DMS53 treated with DMSO at 0.1 percent for 48 hours (cell line): Measurements from ENCODE around the gene ZMIZ1.

Source experiments
- DNase-seq: peaks from one replicate; lab custom pipeline; 2025; ENCODE audit not compliant: unreplicated experiment; lab: John Stamatoyannopoulos, UW

Gene ZMIZ1

DNA sequence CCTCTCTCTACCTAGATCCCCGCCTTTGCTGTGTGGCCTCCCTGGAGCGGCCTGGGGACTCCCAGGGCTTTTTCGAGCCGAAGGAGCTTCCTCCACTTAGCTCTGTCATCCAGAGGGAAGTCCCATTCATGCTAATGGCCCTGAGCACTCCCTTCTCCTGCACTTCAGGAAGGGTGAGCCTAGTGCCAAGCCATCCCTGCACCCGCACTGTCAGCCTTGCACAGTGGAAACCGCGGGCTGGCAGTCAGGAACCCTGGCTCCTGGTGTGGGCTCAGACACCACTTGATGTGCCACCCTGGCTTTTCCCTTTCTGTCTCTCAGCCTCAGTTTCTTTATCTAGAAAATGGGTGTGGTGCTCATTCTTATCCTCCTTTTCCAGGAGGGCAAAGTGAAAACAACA lies 131.6 kb downstream of the ZMIZ1 start:
- no peak for DNase-seq

GRCh38 chr10:79201706-79202105 lies 132.9 kb downstream of the ZMIZ1 start:
- no peak for DNase-seq

- DNase-seq, result peak; percentile 1
These were observed 133.6 kb downstream of the ZMIZ1 start for GRCh38 chr10:79202188-79203013.

DNA sequence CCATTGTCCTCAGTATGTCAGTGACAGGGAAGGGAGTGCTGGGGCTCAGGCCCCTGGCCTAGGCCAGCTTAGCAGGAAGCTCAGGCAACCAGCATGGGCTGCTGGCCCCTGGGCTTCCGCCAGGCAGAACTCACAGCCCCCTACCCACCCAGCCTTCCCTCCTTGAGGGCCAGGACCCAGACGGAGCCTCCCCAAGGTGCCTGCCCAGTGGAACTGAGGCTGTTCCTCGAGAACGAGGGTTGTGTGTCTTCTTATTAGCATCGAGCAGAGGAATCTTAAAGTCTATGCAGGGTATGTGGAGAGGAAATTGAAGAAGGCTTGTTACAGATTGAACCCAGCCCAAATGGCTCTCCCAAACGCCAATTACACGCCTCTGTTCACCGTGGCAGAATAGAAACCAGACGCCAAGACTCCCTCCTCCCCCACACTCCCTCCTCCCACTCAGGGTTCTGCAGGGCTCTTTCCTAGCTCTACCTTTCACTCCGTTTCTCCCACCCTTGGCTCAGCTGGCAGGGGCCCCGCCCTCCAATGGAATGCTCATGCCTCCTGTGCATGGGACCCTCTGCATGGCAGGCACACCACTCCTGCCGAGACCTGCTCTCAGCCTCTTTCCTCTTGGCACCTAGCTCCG lies 134.4 kb downstream of the ZMIZ1 start:
- no peak for DNase-seq

DNA sequence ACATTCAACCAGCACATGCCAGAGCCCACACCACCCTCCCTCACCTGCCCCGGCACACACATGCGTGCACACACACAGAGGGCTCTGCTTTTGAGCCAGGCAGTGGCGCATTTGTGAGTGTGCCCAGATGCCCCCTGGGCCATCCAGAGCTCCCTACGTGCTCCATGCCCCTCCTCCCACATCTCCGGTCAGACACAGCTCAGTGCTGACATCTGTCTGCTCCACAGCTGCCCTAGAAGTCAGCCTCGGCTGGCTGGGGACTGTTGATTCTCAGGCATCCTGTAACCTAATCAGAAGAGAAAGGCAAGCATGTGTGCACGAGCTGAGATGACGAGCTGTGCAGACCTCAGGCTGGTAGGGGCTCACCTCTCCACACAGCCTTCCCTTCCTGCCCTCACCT lies 135.1 kb downstream of the ZMIZ1 start:
- no peak for DNase-seq

DNA sequence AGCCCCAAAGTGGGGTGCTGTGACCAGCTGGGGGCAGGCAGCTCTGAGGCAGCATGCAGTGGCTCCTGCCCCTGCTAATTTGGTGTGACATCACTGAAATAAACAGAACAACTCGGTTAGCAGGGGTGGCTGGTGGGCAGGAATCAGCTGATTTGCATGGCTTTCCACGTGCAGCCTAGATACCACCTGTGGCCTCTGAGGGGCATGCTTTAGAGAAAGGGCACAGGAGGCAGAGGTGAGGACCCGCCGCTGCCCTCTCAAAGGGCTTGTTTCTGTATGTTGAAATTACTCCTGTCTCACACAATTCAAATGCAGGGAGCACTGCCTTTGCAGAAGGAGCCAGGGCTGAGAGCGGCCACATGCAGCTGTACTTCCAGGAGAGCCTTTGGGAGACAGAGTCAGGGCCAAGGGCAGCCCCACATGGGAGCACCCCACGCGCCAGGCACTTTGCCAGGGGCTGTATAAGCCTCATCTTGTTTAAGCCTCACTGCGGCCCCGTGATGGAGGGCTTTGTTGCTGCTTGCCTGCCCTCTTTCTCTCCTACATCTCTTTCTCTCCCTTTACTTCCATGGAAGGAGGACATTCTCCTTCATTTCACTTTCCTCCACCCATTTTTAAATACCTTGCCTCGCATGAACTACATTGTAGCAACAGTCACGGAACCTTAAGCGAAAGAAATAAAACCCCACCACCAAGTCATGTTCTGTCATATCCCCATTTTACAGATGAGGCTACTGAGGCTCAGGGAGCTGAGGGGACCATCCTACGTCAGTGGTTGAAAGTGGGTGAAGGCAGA lies 137.7 kb downstream of the ZMIZ1 start:
- DNase-seq, result no peak

DNA sequence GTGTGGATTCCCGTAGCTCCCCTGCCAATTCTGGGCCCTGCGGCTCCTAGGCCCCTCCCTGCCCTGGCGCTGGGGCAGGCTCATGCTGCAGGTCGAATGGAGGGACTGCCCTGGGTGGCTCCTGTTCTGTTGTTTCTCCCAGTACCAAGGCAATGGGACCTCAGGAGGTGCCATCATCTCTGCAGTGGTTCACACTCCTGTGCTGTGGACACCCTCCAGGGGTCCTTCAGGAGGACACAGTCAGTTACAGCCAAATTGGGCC lies 138.3 kb downstream of the ZMIZ1 start:
- no peak for DNase-seq

DNA sequence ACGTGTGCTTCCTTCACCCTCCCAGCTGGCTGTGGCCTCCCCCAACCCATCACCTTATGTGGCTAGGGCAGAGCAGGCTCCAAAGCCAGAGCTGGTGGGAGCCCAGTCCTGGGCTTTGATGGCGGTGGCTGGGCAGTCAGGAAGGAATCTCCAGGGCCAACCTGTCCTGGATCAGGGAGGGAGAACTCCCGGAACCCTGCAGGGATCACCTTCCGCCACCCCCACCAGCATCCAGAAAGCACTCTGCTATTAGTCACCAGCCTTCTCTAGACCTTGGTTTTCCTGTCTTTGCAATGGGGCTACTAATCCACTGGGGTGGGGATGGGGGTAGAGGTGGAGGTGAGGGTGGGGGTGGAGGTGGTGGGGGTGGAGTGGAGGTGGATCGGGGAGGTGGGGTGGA lies 139.0 kb downstream of the ZMIZ1 start:
- no peak for DNase-seq

DNA sequence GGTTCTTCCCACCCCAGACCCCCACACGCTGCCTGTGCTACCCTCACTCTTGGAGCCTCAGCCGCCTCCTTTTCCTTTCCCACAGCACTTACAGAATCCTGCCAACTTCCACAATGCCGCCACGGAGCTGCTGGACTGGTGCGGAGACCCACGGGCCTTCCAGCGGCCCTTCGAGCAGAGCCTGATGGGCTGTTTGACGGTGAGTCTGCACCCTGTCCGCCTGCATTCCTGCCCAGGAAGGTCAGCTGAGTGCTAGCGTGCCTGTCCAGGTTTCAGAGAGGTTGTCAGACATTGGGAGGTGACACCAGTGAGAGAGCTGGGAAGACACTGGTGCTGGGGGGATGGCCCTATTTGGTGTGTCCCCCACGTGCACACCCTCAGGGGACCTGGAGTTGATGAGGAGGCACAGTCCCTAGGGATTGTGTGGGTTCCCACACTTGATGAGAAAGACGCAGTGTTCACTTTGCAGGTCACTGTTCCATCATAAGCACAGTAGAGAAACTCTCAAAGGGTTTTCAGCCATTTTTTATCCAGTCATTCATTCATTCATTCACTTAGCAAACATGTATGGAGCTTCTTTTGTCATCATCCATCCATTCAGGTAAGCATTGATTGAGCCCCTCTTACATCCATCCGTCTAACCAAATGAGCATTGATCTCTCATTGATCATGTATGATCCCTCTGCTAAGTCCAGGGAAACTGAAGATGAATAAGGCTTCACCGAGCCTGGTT lies 139.7 kb downstream of the ZMIZ1 start:
- DNase-seq, result no peak

GRCh38 chr10:79209340-79209739 lies 140.6 kb downstream of the ZMIZ1 start:
- DNase-seq, result no peak

DNA sequence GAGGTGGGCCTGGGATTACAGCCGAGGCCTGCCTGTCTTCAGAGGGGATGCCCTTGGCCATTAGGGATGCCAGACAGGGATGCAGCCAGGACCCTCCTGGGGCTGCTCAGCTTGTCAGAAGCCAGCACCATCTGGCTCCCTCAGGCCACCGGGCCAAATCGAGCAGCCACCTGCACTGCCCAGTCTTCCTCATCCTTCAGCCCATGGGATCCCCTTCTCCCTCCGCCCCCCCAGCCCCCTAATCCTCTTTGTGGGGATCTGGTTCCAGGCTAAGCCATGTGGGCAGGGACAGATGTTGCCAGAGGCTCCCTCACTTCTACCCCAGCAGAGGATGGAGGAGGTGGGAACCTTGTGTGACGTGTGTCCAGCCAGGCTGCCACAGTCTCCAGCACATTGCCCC lies 141.1 kb downstream of the ZMIZ1 start:
- DNase-seq, result no peak

- no peak for DNase-seq
These were observed 141.9 kb downstream of the ZMIZ1 start for GRCh38 chr10:79210672-79211071.

DNA sequence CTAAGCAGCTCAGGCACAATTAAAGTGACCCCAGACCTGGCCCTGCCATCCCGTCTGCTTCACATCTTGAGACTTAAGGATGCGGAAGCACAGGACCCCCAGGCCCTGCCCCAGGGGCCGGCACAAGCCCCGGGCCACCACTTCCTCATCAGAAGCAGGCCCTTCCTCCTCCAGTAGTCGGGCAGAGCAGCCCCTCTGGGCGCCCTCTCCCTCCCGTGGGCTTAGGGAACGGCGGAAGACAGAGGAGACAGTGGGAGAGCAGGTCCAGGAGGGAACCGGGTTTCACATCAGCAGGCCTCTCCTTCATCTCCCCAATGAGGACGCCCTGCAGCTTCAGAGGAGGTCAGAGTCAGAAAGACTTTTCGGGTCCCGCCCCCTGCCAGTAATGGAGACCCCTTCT lies 142.8 kb downstream of the ZMIZ1 start:
- no peak for DNase-seq

DNA sequence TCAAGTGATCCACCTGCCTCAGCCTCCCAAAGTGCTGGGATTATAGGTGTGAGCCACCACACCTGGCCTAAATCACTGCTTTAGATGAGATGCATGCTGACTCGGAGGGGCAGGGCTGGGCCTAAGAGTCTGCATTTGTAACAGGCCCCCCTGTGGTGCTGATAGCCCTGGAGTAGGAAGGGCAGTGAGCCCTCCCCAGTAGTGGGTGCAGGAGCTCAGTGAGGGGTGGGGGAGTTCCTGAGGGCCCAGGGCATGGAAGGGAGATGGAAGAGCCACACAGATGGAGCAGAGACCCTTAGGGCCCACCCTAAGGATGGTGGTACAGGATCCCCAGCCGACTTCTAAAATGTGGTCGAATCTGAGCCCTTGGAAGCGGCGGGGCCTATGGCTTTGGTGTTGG lies 146.8 kb downstream of the ZMIZ1 start:
- no peak for DNase-seq

DNA sequence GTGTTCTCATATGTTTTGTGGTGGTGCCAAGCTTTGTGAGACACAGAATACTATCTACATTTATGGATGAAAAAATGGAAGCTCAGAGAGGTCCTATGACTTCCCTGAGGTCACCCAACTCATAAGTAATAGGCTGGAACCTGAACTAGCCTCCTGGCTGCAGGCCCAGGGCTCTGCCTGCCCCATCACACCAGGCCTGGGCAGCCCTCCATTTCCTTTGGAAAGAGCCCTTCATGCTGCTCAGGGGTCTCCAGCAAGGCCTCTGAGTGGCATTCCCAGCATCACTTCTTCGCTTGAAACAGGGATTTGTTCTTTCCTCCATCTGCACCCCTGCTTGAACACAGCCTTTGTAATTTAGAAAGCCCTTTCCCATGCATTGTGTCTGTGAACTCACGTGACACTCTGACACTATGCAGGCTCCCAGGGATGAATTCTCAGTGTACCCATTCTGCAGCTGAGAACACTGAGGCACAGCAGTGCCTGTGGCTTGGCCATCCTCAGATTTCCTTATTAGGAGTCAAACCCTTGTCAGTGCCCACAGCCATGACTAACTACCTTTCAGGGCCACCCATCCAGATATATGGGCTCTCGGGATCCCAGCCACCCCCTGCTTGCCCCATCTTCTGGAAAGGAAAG lies 150.7 kb downstream of the ZMIZ1 start:
- no peak for DNase-seq

- DNase-seq, result no peak
These were observed 151.5 kb downstream of the ZMIZ1 start for GRCh38 chr10:79220307-79220706.

- DNase-seq, result no peak
These were observed 152.6 kb downstream of the ZMIZ1 start for GRCh38 chr10:79221110-79222051.

DNA sequence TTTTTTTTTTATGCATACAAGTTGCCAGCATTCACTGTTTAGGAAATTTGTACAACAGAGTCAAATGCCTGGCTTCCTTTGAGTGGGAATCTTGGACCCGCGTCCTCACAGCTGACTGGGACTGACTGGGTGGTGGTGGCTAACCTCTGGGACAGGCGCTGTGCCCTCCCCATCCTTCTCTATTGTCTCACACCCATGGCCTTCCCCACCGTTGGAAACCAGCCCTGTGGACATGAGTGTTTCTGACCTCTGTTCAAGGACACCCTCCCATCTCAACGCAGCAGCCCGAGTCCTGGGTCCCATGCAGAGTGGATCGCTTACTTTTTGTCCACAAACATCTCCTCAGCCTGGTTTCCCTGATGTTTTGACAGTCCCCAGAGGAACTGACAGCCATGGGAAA lies 153.4 kb downstream of the ZMIZ1 start:
- no peak for DNase-seq

GRCh38 chr10:79223091-79224048 lies 154.6 kb downstream of the ZMIZ1 start:
- no peak for DNase-seq
